ENCODE measurements around the gene PBX1.

Gene PBX1

DNA sequence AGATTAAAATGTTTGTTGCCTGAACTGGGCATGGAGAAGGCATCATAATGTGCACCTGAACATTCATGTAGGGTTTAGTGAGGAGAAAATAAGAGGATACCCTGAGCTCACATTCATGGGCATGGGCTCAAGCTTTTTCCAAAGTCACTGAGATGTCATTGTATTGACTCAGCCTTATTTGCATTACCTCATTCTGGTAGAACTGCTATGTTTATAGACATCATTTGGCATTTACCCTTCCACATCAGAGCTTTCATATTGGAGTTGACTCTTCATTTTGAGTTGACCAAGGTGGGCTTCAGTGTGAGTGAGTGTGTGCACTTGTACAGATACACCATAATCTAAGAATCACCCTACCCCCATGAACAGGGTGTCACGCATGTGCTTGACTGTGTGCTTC lies 143.2 kb downstream of the PBX1 start:
- DNase-seq: peak; percentile 37 to 52

DNA sequence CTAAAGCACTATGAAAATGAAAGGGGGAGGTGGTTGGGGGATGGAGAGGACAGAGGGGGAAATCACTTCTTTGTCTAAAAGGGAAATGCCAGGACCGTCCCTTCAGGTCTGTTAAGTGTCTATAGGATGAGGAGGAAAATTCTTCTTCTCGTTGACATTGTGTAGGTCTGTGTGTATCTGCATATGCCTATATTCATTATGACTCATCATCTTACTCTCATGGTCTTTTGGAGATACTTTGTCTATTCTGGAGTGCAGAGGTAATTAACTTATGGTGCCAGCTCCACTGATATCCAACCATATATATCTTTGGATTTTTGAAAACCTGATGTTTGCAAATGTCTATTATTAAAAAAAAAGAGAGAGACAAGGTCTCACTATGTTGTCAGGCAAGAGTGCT lies 143.7 kb downstream of the PBX1 start:
- DNase-seq: no peak

DNA sequence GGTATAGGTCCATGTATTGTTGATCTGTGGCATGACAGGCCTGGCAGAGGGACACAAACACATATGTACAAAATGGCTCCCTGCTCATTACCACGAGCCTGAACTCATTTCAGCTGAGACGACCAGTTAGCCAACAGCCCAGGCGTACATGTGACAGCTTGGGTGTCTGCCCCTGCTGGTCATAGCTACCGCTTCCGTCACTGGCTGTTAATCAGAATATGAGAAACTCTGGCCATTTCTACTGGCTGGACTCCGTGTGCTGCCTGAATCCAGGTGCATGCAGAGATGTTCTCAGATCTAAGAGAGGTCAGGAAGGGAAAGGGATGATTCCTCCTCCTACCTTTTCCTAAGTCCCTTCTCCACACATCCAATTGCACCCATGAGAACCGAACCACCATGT lies 144.5 kb downstream of the PBX1 start:
- no peak for DNase-seq

DNA sequence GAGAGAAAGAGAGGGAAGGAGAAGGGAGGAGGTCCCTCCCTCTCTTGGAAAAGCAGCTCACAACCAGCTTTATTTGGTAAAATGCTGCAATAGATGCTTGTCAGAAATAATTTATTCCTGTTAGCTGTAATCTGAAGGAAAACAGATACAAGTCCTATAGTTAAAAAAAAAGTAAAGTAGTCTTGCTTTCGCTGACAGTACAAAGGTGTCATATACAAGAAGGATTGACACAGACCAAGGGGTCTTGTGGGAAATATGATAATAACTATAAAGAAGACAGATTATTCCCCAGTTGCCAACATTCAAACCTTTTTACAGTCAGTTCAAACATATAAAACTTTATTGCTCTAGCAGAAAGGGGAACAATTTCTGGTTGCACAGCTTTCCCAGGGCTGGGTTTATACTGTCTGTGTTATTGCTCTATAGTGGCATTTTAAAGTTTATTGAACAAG lies 145.0 kb downstream of the PBX1 start:
- DNase-seq: no peak

DNA sequence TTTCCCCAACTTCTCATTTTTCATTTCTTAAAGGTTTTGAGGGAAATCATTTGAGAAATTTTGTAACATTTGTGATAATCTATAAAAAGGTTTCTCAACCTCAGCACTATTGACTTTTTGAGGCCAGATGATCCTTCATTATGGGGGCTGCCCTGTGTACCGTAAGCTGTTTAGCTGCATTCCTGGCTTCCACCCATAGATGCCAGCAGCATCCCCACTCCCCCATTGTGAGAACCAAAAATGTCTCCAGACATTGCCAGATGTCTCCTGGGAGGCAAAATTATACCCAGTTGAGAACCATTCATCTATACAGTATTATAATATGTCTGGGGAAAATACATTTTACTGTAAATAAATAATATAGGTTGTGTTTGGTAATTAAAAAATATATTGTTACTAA lies 146.0 kb downstream of the PBX1 start:
- DNase-seq: no peak

DNA sequence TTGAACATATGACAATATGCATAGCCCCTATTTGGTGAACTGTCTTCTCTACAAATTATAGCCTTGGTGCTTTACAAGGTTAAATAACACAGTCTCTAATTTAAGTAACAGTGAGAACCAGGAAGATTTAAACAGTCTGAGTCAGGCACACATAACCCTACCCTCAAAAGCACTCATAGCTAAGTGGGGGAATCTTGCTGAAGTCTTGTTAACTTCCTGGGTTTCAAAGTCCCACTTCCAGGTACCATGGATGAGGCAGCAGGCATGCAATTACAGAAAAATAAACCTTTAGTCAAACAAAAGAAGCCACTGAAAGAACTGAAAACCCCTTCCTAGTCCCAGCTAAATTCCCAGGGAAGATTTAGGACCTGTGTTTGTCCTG lies 147.6 kb downstream of the PBX1 start:
- DNase-seq: no peak

DNA sequence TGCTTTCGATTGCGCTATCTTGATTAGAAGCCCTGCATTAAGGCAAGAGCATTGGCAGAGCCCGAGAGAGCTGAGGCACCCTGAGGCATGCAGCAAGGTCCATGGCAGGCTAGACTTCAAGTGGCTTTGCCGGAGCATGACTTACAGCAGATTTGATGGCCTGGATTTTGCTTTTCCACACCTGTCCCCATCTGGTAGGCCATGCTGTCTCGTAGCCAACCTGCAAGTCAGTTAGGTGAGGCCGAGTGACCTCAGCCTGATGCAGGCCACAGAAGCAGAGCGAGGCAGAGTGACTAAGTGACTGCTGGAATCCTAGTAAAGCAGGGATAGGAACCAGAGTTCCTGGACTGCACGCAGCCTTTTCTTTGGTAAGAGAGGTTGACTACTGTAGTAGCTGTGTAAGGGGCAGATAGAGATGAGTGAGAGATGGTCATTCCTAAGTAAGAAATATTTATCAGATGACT lies 148.9 kb downstream of the PBX1 start:
- DNase-seq: no peak

- DNase-seq: no peak
Observed at GRCh38 chr1:164708596-164708995, 149.6 kb downstream of the PBX1 start.

- no peak for DNase-seq
Observed at GRCh38 chr1:164709126-164709525, 150.1 kb downstream of the PBX1 start.

GRCh38 chr1:164709541-164710278 lies 150.7 kb downstream of the PBX1 start:
- DNase-seq: no peak

DNA sequence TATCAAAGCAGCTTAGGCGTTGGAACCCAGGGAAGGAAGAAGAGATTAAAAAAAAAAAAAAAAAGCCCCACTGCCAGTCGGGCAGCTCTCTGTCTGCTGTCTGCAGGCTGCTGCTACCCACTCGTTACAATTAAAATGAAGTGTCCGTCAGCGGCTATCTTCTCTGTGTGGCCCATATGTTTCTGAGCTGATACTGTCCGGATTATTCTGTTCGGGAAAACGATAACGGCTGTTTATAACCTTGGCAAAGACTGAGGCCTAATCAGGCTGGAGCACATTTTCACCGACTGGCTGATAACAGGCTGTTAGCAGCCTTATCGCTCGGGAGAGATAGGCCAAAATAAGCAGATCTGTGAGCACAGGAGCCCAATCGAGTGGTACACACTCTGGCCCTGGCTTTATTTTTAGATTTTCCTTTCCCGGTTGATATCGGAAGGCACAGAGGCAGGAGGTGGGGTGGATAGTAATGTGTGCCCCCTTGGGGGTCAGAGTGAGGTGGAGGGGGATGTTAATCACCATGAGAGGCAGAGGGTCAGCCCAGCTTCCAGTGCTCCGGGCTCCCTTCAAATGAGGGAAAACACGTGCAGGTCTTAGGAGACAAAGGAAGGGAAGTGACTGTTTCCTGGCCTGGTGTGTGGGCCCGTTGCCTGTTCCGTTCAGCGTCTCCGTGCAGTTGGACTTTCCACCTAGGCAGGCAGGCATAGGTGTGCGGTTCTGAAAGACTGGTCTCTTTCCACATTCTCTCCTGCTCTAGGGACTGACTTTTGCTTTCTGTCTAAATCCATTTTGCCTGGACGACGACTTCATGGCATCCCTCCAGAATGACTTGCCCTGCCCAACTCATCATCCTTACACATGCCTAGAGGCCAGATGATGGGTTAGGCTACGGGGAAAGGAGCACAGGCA lies 153.4 kb downstream of the PBX1 start:
- no peak for DNase-seq

DNA sequence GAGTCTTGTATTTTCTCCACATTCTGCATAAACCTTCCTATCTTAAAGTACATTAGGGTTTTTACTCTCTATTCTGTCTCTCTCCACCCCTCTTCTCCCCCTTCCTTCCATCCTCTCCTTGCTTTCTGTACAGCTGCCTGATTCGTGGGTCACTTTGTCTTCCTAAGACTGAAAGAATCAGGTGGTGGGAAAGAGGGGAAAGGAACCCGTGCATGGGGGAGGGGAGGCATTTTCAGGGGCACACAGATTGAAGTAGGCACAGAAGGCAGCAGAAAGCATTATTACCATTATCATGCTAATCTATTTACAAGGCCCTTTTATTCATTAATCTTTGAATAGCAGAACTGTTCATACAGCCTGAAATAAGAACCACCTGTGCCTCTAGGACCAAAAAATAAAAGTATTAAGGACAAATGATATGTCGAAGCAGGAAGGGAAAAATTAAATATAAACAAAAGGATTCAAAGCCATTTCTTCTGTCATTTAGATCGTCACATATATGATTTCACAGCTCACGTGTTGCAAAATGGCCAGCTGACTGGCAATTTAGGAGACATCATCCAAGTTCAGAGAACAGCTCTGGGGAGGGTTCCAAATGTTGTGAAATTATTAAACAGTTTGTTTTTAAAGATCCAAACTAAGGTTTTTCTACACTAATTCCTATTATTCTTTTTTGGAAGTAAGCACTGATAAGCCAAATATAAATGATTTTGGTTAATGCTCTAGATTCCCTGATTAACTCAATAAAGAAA lies 154.6 kb downstream of the PBX1 start:
- DNase-seq: no peak

- peak; percentile 63 to 72 for DNase-seq
Observed at GRCh38 chr1:164716992-164717703, 158.2 kb downstream of the PBX1 start.

GRCh38 chr1:164718821-164719220 lies 159.8 kb downstream of the PBX1 start:
- no peak for DNase-seq

DNA sequence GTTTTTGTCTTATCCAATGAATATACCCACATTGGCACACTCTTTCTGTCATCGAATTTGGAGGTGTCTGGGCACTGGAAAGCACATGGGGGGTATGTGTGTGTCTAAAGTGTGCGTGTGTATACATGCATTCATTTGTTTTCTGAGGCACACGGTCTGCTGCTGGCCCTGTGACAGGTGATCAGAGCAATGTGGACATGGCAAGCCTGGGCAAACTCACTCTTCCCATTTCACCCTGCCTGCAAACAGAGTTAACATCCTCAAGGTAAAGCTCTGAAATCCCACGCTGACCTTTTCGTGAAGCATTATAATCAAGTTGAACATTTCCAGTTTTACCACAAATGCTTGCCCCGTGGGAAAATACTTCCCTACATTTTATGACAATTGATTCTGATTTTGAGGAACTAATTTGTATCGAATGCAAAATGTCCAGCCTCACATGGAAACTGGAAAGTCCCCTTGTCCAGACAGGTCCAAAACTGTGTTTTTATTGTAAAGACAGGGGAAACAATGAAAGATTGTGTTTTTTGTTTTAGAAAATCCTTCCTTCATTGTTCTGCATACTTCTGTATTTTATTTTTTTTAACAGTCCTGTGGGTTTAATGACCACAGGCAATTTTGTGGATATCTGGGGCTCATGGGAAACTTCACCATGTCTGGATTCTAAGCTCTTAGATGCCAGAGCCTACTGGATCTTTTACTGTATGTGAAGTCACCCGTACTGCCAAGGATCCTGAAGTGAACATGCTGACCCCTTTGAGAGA lies 160.9 kb downstream of the PBX1 start:
- peak in 1 of 2 experiments; percentile 34 for DNase-seq

GRCh38 chr1:164720440-164721227 lies 161.7 kb downstream of the PBX1 start:
- no peak for DNase-seq

- no peak for DNase-seq
Observed at GRCh38 chr1:164721228-164721496, 162.2 kb downstream of the PBX1 start.

DNA sequence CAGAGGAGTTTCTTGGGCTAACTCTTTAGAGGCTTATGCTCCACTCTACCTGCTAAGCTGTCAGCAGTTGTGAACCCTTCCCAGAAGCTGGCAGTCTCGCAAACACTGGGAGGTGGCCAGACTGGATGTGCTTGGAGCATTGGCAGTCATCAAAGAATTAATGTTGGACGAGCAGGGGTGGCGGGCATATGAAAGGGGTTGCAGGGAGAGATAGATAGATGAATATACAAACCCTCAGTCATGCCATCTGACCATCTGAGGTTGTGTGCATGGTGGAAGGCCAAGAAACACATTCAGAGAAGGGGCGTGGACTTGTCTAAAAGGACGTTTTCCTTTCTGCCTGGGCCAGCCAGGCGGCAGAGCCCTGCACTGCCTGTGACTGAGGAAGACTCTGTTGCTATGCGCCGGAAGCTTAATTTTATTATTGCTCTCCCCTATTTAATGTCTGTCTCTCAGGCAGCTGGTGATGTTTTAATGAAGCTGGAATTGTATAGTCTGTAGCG lies 164.4 kb downstream of the PBX1 start:
- no peak for DNase-seq

- DNase-seq: no peak
Observed at GRCh38 chr1:164725401-164725800, 166.4 kb downstream of the PBX1 start.

GRCh38 chr1:164726235-164726634 lies 167.3 kb downstream of the PBX1 start:
- DNase-seq: no peak

DNA sequence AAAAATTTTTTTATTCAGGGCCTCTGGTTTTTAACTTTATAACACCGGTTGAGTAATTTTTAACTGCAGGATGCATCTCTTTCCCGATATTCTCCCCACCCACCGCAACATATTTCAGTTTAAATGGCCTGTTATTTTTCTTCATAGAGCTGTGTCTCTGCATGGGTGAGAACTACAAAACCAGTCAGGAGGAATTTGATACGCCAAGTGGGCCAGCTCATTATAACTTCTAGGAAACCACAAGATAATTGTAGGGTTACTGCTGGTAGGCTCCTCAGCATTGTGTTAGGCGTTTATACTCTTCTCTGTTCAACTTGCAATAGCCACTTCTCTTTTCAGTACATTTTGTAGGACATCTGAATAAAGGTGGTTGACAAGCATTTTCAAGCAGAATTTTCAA lies 169.7 kb downstream of the PBX1 start:
- no peak for DNase-seq
